T1000 (cell line): Measurements from ENCODE around the gene APOLD1.

Experiments used
- DNase-seq: peaks from one replicate; lab custom pipeline; 2025; ENCODE audit warnings: mixed read lengths; lab: John Stamatoyannopoulos, UW

APOLD1 gene

GRCh38 chr12:12839873-12840579 lies 54.6 kb downstream of the APOLD1 start:
- DNase-seq: peak; percentile 78

DNA sequence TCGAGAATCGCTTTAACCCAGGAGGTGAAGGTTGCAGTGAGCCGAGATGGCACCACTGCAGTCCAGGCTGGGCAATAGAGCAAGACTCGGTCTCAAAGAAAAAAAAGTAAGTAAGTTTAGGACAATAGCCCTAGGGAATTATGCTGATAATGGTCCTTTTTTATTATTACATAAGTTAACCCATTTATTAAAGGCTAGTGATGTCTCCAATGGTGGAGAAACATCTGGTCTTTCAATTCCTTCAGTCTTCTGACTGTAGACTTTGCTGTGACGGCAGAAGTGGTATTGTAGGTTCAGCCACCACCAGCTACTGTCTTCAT lies 55.1 kb downstream of the APOLD1 start:
- DNase-seq: no peak
